ENCODE measurements around the gene HDC.
A peak's percentile ranks its signal among the peaks of the same experiment; 100 is the strongest.

Gene HDC, protein sequence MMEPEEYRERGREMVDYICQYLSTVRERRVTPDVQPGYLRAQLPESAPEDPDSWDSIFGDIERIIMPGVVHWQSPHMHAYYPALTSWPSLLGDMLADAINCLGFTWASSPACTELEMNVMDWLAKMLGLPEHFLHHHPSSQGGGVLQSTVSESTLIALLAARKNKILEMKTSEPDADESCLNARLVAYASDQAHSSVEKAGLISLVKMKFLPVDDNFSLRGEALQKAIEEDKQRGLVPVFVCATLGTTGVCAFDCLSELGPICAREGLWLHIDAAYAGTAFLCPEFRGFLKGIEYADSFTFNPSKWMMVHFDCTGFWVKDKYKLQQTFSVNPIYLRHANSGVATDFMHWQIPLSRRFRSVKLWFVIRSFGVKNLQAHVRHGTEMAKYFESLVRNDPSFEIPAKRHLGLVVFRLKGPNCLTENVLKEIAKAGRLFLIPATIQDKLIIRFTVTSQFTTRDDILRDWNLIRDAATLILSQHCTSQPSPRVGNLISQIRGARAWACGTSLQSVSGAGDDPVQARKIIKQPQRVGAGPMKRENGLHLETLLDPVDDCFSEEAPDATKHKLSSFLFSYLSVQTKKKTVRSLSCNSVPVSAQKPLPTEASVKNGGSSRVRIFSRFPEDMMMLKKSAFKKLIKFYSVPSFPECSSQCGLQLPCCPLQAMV

GRCh38 chr15:50265620-50266019, at the start of gene HDC:
HDC (minus strand) TSS chr15:50265726; CDS start chr15:50265623, 103 bp downstream.
- no peak for DNase-seq (ENCODE audit: low read depth)

DNA sequence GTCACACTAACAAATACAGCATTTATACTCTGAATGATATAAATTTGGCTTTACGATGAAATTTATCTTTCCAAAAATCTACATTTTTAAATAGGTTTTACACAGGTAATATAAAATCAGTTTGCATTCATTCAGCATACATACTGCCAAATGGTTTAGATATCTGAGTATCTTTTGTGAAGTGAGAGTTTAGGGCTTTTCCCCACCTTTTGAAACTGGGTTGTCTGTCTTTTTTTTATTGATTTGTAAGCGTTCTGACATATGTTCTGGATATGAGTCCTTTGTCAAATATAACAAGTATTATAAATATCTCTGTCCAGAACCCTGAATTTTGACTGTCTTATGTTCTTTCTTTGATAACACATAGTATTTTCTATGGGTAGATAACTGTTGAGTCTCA, 47.1 kb upstream of the HDC start:
- DNase-seq (ENCODE audit: low read depth) = no peak

DNA sequence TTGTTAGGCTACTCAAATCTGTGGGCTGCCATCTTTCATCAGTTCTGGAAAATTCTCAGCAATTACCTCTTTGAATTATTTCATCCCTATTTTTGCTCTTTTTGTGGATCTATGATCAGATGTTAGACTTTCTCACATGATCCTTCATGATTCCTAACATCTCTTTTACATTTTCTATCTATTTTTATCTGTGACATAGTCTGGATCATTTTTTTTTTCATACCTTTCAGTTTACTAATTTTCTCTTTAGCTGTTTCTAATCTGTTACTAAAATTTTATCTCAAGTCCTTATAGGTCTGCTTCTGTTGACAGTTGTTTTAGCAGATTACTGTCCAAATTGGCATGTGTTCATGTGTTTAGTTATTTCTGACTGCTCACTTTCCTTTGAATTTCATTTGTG, 42.3 kb upstream of the HDC start:
- no peak for DNase-seq (ENCODE audit: low read depth)

GRCh38 chr15:50304836-50305235, 39.3 kb upstream of the HDC start:
- DNase-seq (ENCODE audit: low read depth) = no peak

DNA sequence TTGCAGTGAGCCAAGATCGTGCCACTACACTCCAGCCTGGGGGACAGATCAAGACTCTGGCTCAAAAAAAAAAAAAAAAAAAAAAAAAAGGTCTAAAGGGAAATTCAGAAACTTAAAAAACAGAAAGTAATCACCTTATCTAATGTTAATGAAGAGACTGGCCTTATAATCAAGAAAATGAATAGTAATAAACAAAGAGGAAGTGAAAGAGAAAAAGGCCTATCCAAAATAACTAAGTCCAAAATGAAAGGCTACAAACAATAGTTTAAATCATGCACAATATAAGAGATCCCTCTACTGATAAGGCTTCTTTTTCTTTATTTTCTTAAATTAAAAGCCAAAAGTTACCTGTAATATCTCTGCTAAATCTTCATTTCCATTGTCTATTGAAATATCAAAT, 37.1 kb upstream of the HDC start:
- DNase-seq (ENCODE audit: low read depth) = no peak

DNA sequence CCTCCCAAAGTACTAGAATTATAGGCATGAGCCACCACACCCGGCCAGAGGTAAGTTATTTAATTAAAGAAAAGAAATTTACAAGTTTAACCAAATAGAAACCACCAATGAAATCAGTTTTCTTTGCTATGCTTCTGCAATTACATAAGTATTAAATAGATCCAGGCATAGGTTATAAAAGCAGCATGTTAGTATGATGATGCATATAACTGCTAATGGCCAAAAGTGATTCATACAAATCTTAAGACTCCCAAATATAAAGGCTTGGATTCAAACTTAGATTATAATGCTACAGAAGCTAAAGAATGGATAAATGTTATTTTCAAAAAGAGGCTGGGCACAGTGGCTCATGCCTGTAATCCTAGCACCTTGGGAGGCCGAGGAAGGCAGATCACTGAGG, 32.8 kb upstream of the HDC start:
- no peak for DNase-seq (ENCODE audit: low read depth)

DNA sequence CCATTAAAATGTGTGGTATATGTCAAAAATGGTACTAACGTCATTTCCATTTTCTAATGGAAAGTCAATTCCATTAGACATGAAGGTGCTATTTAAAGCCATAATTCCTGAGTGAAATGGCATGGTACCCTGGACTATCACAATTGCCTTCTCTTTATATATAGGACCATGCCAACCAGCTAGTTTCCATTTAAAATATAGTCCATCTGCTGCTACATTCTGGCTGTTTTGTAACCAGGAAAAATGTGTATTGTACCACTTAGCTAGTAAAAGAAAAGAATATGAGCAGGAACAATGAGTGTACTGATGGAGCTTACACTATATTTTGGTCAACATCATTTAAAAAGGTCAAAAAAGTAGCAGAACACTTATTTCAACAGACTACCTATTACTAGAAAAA, 30.4 kb upstream of the HDC start:
- DNase-seq (ENCODE audit: low read depth) = no peak

DNA sequence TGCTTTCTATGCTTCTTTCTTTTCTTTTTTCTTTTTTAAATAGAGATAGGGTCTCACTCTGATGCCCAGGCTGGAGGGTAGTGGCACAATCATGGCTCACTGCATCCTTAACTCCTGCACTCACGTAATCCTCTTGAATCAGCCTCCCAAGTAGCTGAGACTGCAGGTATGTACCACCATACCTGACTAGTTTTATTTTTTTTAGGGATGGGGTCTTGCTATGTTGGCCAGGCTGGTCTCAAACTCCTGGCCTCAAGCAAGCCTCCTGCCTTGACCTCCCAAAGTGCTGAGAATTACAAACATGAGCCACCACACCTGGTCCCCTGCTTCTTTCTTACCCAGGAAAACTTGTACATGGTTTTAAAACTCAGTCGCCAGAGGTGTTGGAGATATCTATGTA, 24.2 kb upstream of the HDC start:
- no peak for DNase-seq (ENCODE audit: low read depth)

DNA sequence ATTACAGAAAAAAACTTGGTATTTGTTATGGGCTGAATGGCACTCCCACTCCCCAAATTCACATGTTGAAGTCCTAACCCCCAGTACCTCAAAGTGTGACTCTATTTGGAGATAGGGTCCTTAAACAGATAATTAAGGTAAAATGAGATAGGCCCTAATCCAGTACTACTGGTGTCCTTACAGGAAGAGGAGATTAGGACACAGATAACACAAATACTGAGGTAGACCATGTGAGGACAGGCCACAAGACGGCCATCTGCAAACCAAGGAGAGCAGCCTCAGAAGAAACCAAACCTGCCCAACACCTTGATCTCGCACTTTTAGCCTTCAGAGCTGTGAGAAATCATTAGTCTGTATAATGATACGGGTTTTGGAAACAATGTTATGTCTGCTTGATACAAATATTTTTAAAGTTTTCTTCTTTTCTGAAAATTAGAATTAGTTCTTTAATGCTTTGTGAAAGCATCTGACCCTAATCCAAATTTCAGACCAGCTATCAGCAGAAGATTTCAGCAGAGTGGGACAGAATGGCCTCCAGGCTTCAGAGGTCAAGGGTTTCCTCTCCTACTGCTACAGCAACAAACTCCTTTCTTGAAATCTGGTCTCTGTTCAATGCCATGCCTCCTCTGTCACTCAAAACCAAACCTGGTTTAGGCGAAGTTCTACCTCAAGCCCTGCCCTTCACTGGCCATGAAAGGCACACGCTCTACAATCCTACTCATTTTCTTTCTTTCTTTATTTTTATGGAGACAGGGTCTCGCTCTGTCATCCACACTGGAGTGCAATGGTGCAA, 22.0 kb upstream of the HDC start:
- DNase-seq (ENCODE audit: low read depth) = no peak

GRCh38 chr15:50281427-50281826, 15.9 kb upstream of the HDC start:
- no peak for DNase-seq (ENCODE audit: low read depth)

- DNase-seq (ENCODE audit: low read depth) = no peak
These were observed 14.7 kb upstream of the HDC start for GRCh38 chr15:50280271-50280670.

DNA sequence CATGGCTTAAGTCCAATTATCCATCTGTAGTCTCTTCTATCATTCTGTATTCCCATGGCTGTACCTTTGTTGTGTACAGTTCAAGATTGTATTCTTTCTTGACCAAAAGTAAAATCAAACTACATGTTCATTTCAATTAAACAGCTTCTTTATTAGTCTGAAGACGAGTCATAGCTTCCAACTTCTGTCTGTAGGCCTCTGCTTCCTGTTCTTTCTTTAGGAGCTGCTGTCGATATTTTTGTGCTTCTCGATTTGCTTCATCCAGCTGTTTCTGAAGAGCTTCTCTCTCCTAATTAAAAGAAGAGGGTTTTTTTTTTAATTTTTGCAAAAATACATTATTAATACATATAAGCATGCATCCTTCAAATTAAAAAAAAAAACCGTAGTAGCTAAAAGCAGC, 13.0 kb upstream of the HDC start:
- no peak for DNase-seq (ENCODE audit: low read depth)

- DNase-seq (ENCODE audit: low read depth) = no peak
These were observed 11.8 kb upstream of the HDC start for GRCh38 chr15:50277370-50277769.

DNA sequence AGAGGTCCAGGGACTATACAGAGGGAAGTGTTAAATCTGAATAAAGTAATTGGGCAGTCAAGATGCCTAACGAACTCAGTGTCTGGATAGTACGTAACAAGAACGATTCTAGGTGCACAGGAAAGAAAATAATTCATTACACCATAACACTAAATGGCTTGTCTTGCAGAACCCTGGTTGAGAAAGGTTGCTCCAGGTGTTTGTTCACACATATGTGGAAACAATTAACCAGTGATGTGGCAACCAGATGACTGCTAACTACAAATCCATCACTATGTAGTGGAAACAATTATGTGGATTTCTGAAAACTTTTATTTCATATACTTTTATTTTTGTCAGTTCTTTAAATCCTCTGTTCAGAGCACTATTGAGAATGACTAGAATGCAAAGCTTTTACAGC, 10.4 kb upstream of the HDC start:
- DNase-seq (ENCODE audit: low read depth) = no peak

GRCh38 chr15:50275091-50275490, 9.6 kb upstream of the HDC start:
- DNase-seq (ENCODE audit: low read depth) = no peak

DNA sequence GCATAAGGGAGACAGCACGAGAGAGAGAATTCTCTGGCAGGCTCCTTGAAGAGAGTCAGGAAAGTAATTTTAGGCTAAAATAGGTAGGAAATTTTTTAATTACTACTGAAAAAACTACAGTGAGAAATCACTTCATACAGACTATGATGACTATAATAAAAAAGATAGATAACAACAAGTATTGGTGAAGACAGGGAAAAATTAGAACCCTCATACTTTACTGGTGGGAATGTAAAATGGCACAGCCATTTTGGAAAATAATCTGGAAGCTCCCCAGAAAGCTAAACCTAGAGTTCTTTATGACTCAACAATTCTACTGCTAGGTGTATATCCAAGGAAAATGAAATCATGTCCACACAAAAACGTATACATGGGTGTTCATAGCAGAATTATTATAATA, 2.1 kb upstream of the HDC start:
- DNase-seq (ENCODE audit: low read depth) = no peak

DNA sequence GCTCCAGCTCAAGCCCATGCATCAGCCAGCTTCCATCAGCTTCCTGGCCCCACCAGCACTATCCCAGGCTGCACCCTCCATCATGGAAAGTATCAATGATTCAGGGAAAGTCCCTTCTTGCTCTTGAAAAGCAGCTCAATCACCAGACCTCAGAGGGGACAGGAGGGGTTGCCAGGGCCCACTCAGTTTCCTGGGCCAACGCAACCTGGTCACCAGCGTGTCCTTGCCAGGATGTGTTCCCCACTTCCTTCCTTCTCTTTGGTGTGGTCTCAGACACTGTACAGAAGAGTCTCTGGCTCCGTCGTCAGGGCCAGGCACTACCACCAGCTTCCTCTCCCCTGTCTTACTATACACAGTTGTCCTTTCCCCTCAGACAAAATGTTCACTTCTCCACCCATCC, 3.0 kb downstream of the HDC start:
- peak; percentile 33 for DNase-seq (ENCODE audit: low read depth)

- no peak for DNase-seq (ENCODE audit: low read depth)
These were observed 3.5 kb downstream of the HDC start for GRCh38 chr15:50261981-50262380.

DNA sequence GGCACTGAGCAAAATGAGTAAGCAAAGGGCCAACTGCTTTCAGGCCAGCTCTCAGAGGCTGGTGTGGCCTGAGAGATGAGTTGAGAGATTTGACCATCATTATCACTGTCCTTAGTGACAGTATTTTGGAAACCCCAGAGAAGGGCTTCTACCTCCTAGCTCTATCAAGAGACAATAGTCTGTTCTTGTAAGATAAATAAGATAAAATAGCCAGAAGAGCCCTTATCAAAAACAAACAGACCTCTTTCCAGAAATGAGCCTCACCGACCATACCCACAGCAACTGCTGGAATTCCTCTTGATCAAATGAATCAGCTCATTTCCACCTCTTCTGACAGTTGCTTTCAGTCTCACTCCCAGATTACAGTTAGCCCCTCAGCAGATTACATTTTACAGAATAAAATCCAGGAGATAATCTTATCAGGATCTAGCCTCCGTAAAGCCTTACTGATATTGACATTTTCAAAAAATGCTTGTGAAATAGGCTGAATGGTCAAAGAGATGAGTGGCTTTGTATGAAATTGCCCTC, 4.5 kb downstream of the HDC start:
- DNase-seq (ENCODE audit: low read depth) = no peak

GRCh38 chr15:50259276-50259675, 6.2 kb downstream of the HDC start:
- no peak for DNase-seq (ENCODE audit: low read depth)

DNA sequence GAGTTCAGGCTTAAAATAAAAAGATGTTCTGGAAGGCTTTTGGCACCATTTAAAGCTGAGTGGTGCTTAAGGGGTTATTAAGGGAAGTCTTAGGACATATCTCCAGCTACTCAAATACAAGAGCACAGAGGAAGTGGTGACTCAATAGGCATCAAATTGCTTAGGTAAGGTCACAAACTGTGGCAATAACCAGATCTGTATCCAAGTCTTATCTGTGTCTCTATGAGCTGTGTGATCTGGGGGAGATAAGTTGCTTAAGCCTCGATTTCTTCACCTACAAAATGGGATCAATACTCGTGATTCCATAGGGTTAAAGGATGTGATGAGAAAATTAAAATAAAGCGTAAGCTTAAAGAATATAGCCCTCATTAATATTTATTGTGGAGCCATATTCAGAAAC, 7.6 kb downstream of the HDC start:
- no peak for DNase-seq (ENCODE audit: low read depth)

- DNase-seq (ENCODE audit: low read depth) = no peak
These were observed 8.2 kb downstream of the HDC start for GRCh38 chr15:50257332-50257731.

All from stimulated activated CD8-positive, alpha-beta memory T cell treated with anti-CD3 and anti-CD28 coated beads, Interleukin-4, amount 100 ng/mL, for 24 hours (primary cell).